ENCODE results near the gene PNLIPRP3.

Gene PNLIPRP3

GRCh38 chr10:116410351-116410750, 17.3 kb upstream of the PNLIPRP3 start:
- no peaks in the 10 kb centered on the region for H3K4me1 ChIP-seq (ENCODE audit: insufficient read depth, poor library complexity, severe bottlenecking)
- H3K4me3 ChIP-seq (ENCODE audit: severe bottlenecking) = no peak overlapping the region
- DNase-seq (ENCODE audit: low spot score) = no peak
- ATAC-seq (ENCODE audit: low read depth) = no peak
- H3K27me3 ChIP-seq (ENCODE audit: insufficient read depth, poor library complexity, severe bottlenecking) = no peaks in the 10 kb centered on the region
- TF ChIP-seq CTCF (IDR thresholded peaks at IDR 0.05; ENCODE audit: poor library complexity, severe bottlenecking) = no peak
- no peak overlapping the region for H3K27ac ChIP-seq (ENCODE audit: poor library complexity, severe bottlenecking)
- H3K9me3 ChIP-seq (ENCODE audit: severe bottlenecking) = no peaks in the 10 kb centered on the region
- H3K36me3 ChIP-seq (ENCODE audit: low read depth) = no peaks in the 10 kb centered on the region

- DNase-seq (ENCODE audit: low spot score) (no peak), ATAC-seq (ENCODE audit: low read depth) (peak; percentile 87)
- H3K9me3 ChIP-seq (ENCODE audit: severe bottlenecking) = no peaks in the 10 kb centered on the region
- H3K36me3 ChIP-seq (ENCODE audit: low read depth) = no peaks in the 10 kb centered on the region
- TF ChIP-seq CTCF (IDR thresholded peaks at IDR 0.05; ENCODE audit: poor library complexity, severe bottlenecking) = no peak
- H3K4me3 ChIP-seq (ENCODE audit: severe bottlenecking) = no peak overlapping the region
- peaks cover 33% of the 10 kb centered on the region for H3K4me1 ChIP-seq (ENCODE audit: insufficient read depth, poor library complexity, severe bottlenecking)
- no peaks in the 10 kb centered on the region for H3K27me3 ChIP-seq (ENCODE audit: insufficient read depth, poor library complexity, severe bottlenecking)
- H3K27ac ChIP-seq (ENCODE audit: poor library complexity, severe bottlenecking) = peak overlapping the region; percentile 71
Measured at GRCh38 chr10:116417821-116418220, 9.8 kb upstream of the PNLIPRP3 start.

DNA sequence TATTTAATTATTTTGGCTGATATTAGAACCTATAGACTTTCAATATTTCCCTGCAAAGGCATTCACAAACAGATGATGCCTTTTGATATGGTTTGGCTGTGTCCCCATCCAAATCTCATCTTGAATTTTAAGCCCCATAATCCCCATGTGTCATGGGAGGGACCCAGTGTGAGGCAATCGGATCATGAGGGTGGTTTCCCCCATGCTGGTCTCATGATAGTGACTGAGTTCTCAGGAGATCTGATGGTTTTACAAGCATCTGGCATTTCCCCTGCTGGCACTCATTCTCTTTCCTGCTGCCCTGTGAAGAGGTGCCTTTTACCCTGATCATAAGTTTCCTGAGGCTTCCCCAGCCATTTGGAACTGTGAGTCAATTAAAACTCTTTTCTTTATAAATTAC, 9.3 kb upstream of the PNLIPRP3 start:
- Histone ChIP-seq H3K27ac (ENCODE audit: poor library complexity, severe bottlenecking) (peak overlapping the region; percentile 71), H3K4me1 (ENCODE audit: insufficient read depth, poor library complexity, severe bottlenecking) (peaks cover 33% of the 10 kb centered on the region), H3K27me3 (ENCODE audit: insufficient read depth, poor library complexity, severe bottlenecking) (no peaks in the 10 kb centered on the region), H3K9me3 (ENCODE audit: severe bottlenecking) (no peaks in the 10 kb centered on the region), H3K4me3 (ENCODE audit: severe bottlenecking) (no peak overlapping the region), H3K36me3 (ENCODE audit: low read depth) (no peaks in the 10 kb centered on the region)
- TF ChIP-seq CTCF (IDR thresholded peaks at IDR 0.05; ENCODE audit: poor library complexity, severe bottlenecking) = no peak
- peak; percentile 22; the same call in 1 of the 3 replicates for ATAC-seq (ENCODE audit: low read depth)
- DNase-seq (ENCODE audit: low spot score) = no peak

DNA sequence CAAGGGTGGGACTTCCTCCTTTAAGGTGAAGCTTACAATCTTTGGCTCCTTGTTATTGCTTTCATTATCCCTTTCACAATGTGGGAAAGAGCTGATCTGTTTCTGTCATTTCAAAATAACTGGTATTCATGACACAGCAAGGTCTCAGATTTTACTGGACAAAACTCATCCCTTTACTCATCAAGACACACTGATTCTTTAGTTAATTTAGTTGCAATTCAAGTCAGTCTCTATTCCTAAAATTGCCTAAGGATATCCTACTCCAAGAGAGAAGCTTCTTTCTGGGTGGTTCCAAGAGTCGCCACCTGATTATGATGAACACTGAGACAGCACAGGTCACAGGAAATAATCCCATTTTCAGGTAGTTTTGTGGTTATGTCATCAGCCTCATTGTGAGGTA, 5.8 kb upstream of the PNLIPRP3 start:
- H3K27me3 ChIP-seq (ENCODE audit: insufficient read depth, poor library complexity, severe bottlenecking) = no peaks in the 10 kb centered on the region
- no peak for TF ChIP-seq CTCF (IDR thresholded peaks at IDR 0.05; ENCODE audit: poor library complexity, severe bottlenecking)
- H3K4me1 ChIP-seq (ENCODE audit: insufficient read depth, poor library complexity, severe bottlenecking) = peaks cover 33% of the 10 kb centered on the region
- no peak for DNase-seq (ENCODE audit: low spot score)
- no peaks in the 10 kb centered on the region for H3K9me3 ChIP-seq (ENCODE audit: severe bottlenecking)
- H3K27ac ChIP-seq (ENCODE audit: poor library complexity, severe bottlenecking) = peak overlapping the region; percentile 40
- ATAC-seq (ENCODE audit: low read depth) = no peak; the same call in 2 of the 3 replicates
- no peak overlapping the region for H3K4me3 ChIP-seq (ENCODE audit: severe bottlenecking)
- H3K36me3 ChIP-seq (ENCODE audit: low read depth) = no peaks in the 10 kb centered on the region

- Histone ChIP-seq H3K36me3 (ENCODE audit: low read depth) (peaks cover 14% of the 10 kb centered on the region), H3K27ac (ENCODE audit: poor library complexity, severe bottlenecking) (peak overlapping the region; percentile 90), H3K9me3 (ENCODE audit: severe bottlenecking) (no peaks in the 10 kb centered on the region), H3K4me3 (ENCODE audit: severe bottlenecking) (peak overlapping the region; percentile 28), H3K27me3 (ENCODE audit: insufficient read depth, poor library complexity, severe bottlenecking) (no peaks in the 10 kb centered on the region), H3K4me1 (ENCODE audit: insufficient read depth, poor library complexity, severe bottlenecking) (peaks cover 44% of the 10 kb centered on the region)
- no peak for DNase-seq (ENCODE audit: low spot score)
- ATAC-seq (ENCODE audit: low read depth) = peak; percentile 35
- TF ChIP-seq CTCF (IDR thresholded peaks at IDR 0.05; ENCODE audit: poor library complexity, severe bottlenecking) = no peak
Measured at GRCh38 chr10:116429288-116429977, 1.8 kb downstream of the PNLIPRP3 start.
